IMR-90 (cell line): ENCODE measurements around the gene COL3A1. TPM values are rescaled to one million over a fixed set of nuclear protein-coding genes. Genes with fewer than 3 reads are reported as not detected.
A peak's percentile ranks its signal among the peaks of the same experiment; 100 is the strongest.

ENCODE experiments used
- ATAC-seq: fragments of 200-7000 bp; cut with Tn5 transposase; 2 replicates; pipeline ENCODE4 v1.9.1; 2020; ENCODE audit warnings: low read depth, mild to moderate bottlenecking, moderate library complexity
- BruUV-seq: library from RNA; stranded (reverse); fragments of 400-500 nt; replicated peaks from 2 replicates; lab custom pipeline; 2021; lab: Mats Ljungman, UMichigan
- CTCF ChIA-PET: fragments of 300-600 bp; formaldehyde crosslinking; extraction: SDS; loops from one replicate; lab custom pipeline; 2021; ENCODE audit warnings: antibody characterized with exemption; lab: Yijun Ruan, JAX
- POLR2A ChIA-PET: fragments of 300-600 bp; sonication (Branson Sonifier 250); formaldehyde crosslinking; loops from one replicate; lab custom pipeline; 2022; ENCODE audit warnings: antibody characterized with exemption; ENCODE audit not compliant: unreplicated experiment; lab: Charles Lee
- DNase-seq: peaks from one replicate; pipeline ENCODE4 v3.0.0; 2013
- H2AFZ ChIP-seq: replicated peaks from 2 replicates; pipeline ENCODE3; 2013; ENCODE audit warnings: low read length, mild to moderate bottlenecking; ENCODE audit not compliant: poor library complexity
- H2AK5ac ChIP-seq: 2 replicates; pipeline ENCODE4 v1.6.1; 2013; ENCODE audit warnings: low read depth, low read length, inconsistent platforms
- H2AK9ac ChIP-seq: replicated peaks from 2 replicates; pipeline ENCODE3; 2013; ENCODE audit warnings: mild to moderate bottlenecking, low read depth, low read length, moderate library complexity; ENCODE audit not compliant: poor library complexity
- H2BK120ac ChIP-seq: 2 replicates; pipeline ENCODE4 v1.6.1; 2013; ENCODE audit warnings: low read depth, low read length, inconsistent platforms
- H2BK15ac ChIP-seq: 3 replicates; pipeline ENCODE4 v1.6.1; 2013; ENCODE audit warnings: low read depth, low read length, inconsistent platforms
- H2BK20ac ChIP-seq: 2 replicates; pipeline ENCODE4 v1.6.1; 2013; ENCODE audit warnings: low read depth, mild to moderate bottlenecking, inconsistent platforms, low read length, moderate library complexity
- H2BK5ac ChIP-seq: 2 replicates; pipeline ENCODE4 v1.6.1; 2013; ENCODE audit warnings: mild to moderate bottlenecking, low read depth, low read length, inconsistent platforms; ENCODE audit not compliant: poor library complexity, severe bottlenecking
- H3K14ac ChIP-seq: replicated peaks from 2 replicates; pipeline ENCODE4 v1.6.1; 2013; ENCODE audit warnings: low read depth, low read length, inconsistent platforms
- H3K18ac ChIP-seq: 2 replicates; pipeline ENCODE4 v1.6.1; 2013; ENCODE audit warnings: low read depth, low read length, control low read depth
- H3K23ac ChIP-seq: 2 replicates; pipeline ENCODE4 v1.6.1; 2013; ENCODE audit warnings: low read depth, low read length, inconsistent platforms
- H3K27ac ChIP-seq: 2 replicates; pipeline ENCODE4 v1.5.1; 2013; ENCODE audit warnings: mild to moderate bottlenecking, control low read depth, low read length; ENCODE audit not compliant: insufficient read depth
- H3K27me3 ChIP-seq: 2 replicates; pipeline ENCODE4 v1.6.1; 2013; ENCODE audit warnings: low read length; ENCODE audit not compliant: control insufficient read depth, insufficient read depth
- H3K36me3 ChIP-seq: 2 replicates; pipeline ENCODE4 v1.6.1; 2013; ENCODE audit warnings: low read length, mixed read lengths; ENCODE audit not compliant: control insufficient read depth, insufficient read depth
- H3K4ac ChIP-seq: 2 replicates; pipeline ENCODE4 v1.6.1; 2013; ENCODE audit warnings: low read depth, low read length, inconsistent platforms
- H3K4me1 ChIP-seq: 2 replicates; pipeline ENCODE4 v1.6.1; 2013; ENCODE audit warnings: low read length, mixed read lengths; ENCODE audit not compliant: control insufficient read depth, insufficient read depth
- H3K4me2 ChIP-seq: 2 replicates; pipeline ENCODE4 v1.6.1; 2013; ENCODE audit warnings: low read depth, mild to moderate bottlenecking, control low read depth, low read length, moderate library complexity
- H3K4me3 ChIP-seq: 2 replicates; pipeline ENCODE4 v1.5.1; 2013; ENCODE audit warnings: low read depth, mild to moderate bottlenecking, control low read depth, low read length, moderate library complexity; ENCODE audit not compliant: insufficient read depth
- H3K56ac ChIP-seq: 2 replicates; pipeline ENCODE4 v1.6.1; 2013; ENCODE audit warnings: low read length, inconsistent platforms; ENCODE audit not compliant: insufficient read depth; ENCODE audit errors: extremely low read depth
- H3K79me1 ChIP-seq, 2 experiments: 2 replicates each; pipeline ENCODE4 v1.6.1; 2013; ENCODE audit warnings: low read length in 2 of 2, inconsistent platforms in 1 of 2, low read depth in 1 of 2
- H3K9ac ChIP-seq: 2 replicates; pipeline ENCODE4 v1.6.1; 2013; ENCODE audit warnings: low read depth, low read length, control low read depth
- H3K9me1 ChIP-seq: 2 replicates; pipeline ENCODE4 v1.6.1; 2013; ENCODE audit warnings: low read length, inconsistent platforms; ENCODE audit not compliant: insufficient read depth
- H3K9me3 ChIP-seq: 2 replicates; pipeline ENCODE4 v1.6.1; 2013; ENCODE audit warnings: low read length; ENCODE audit not compliant: control insufficient read depth, insufficient read depth
- H4K20me1 ChIP-seq: 2 replicates; pipeline ENCODE4 v1.6.1; 2013; ENCODE audit warnings: low read length, inconsistent platforms; ENCODE audit not compliant: insufficient read depth
- H4K5ac ChIP-seq: 2 replicates; pipeline ENCODE4 v1.6.1; 2013; ENCODE audit warnings: mild to moderate bottlenecking, low read depth, low read length, control low read depth
- H4K8ac ChIP-seq, 2 experiments: 2 replicates each; pipeline ENCODE4 v1.6.1; 2013; ENCODE audit warnings: low read depth in 2 of 2, low read length in 2 of 2, control low read depth in 1 of 2, inconsistent platforms in 1 of 2
- H4K91ac ChIP-seq: 2 replicates; pipeline ENCODE4 v1.6.1; 2013; ENCODE audit warnings: low read depth, low read length, inconsistent platforms; ENCODE audit not compliant: insufficient read depth
- BHLHE40 ChIP-seq: fragments of 150-350 bp; IDR thresholded peaks from 2 replicates; pipeline ENCODE4 v1.6.1; 2016; ENCODE audit warnings: mild to moderate bottlenecking, low read depth, low read length
- CEBPB ChIP-seq: IDR thresholded peaks from 2 replicates; pipeline ENCODE4 v1.6.1; 2012; ENCODE audit warnings: low read depth, low read length, improper control_type of control experiment
- CTCF ChIP-seq: conservative IDR thresholded peaks from 2 replicates; pipeline ENCODE4 v1.5.1; 2012; ENCODE audit warnings: mild to moderate bottlenecking, low read depth, low read length, improper control_type of control experiment
- ELK1 ChIP-seq: fragments of 150-350 bp; IDR thresholded peaks from 2 replicates; pipeline ENCODE4 v1.6.1; 2016; ENCODE audit warnings: low read depth, mild to moderate bottlenecking, low read length, moderate library complexity, borderline replicate concordance
- FOS ChIP-seq: fragments of 150-350 bp; IDR thresholded peaks from 2 replicates; pipeline ENCODE4 v1.6.1; 2016; ENCODE audit warnings: low read depth, low read length
- MAFK ChIP-seq: IDR thresholded peaks from 2 replicates; pipeline ENCODE4 v1.6.1; 2012; ENCODE audit warnings: low read depth, low read length, improper control_type of control experiment
- MAZ ChIP-seq: IDR thresholded peaks from 2 replicates; pipeline ENCODE4 v1.6.1; 2012; ENCODE audit warnings: low read depth, mild to moderate bottlenecking, low read length, improper control_type of control experiment, moderate library complexity, borderline replicate concordance
- POLR2A ChIP-seq: IDR thresholded peaks from 2 replicates; pipeline ENCODE4 v1.6.1; 2012; ENCODE audit warnings: mild to moderate bottlenecking, low read depth, low read length
- RAD21 ChIP-seq: IDR thresholded peaks from 2 replicates; pipeline ENCODE4 v1.6.1; 2012; ENCODE audit warnings: low read length, improper control_type of control experiment
- RCOR1 ChIP-seq: IDR thresholded peaks from 2 replicates; pipeline ENCODE4 v1.6.1; 2012; ENCODE audit warnings: mild to moderate bottlenecking, low read length, improper control_type of control experiment; ENCODE audit not compliant: insufficient replicate concordance
- RFX5 ChIP-seq: IDR thresholded peaks from 2 replicates; pipeline ENCODE4 v1.8.0; 2012; ENCODE audit warnings: low read depth, mild to moderate bottlenecking, low read length, moderate library complexity
- SMC3 ChIP-seq: fragments of 150-350 bp; IDR thresholded peaks from 2 replicates; pipeline ENCODE4 v1.6.1; 2016; ENCODE audit warnings: low read depth, mild to moderate bottlenecking, antibody characterized with exemption, low read length, moderate library complexity
- USF2 ChIP-seq: fragments of 150-350 bp; IDR thresholded peaks from 2 replicates; pipeline ENCODE4 v1.6.1; 2017; ENCODE audit warnings: mild to moderate bottlenecking, antibody characterized with exemption, low read length, low read depth
- dilution Hi-C: fragments of 300-500 bp; cut with HindIII; formaldehyde crosslinking; loops from one replicate; pipeline ENCODE4 v1.14.3; 2018; ENCODE audit warnings: low sequenced_read_pairs; ENCODE audit not compliant: unreplicated experiment
- in situ Hi-C: fragments of 300-500 bp; cut with MboI; formaldehyde crosslinking; loops from 3 replicates; pipeline ENCODE4 v1.14.3; 2019; ENCODE audit warnings: low sequenced_read_pairs, inconsistent platforms, mixed read lengths
- intact Hi-C: fragments of 100-400 bp; cut with micrococcal nuclease; formaldehyde crosslinking; loops from 2 replicates; pipeline ENCODE4 v1.10.0; 2022
- polyA plus RNA-seq, 3 experiments: library from polyadenylated mRNA; depleted of rRNA; stranded (reverse); fragments of >200 nt; gene quantifications; 2 replicates each; pipeline ENCODE4 v1.2.3, GENCODE V29; 2012; ENCODE audit warnings: low replicate concordance in 1 of 3
- total RNA-seq: library from RNA; depleted of rRNA; stranded (reverse); fragments of >200 nt; gene quantifications from 2 replicates; pipeline ENCODE4 v1.2.3, GENCODE V29; 2012

The COL3A1 gene
- total and polyA plus RNA-seq, 2 of the 4 experiments (the other 2 are of a cell fraction), result 402 to 408 TPM

GRCh38 chr2:189016311-189016861 is 42.2 kb downstream of the COL3A1 start:
- POLR2A ChIA-PET, result no interaction called here
- Histone ChIP-seq H2BK5ac (peak overlapping the region; percentile 79), H2BK20ac (peak overlapping the region; percentile 33; the same call in 1 of the 2 replicates), H2AK9ac (no peak overlapping the region), H2BK15ac (peak overlapping the region; percentile 65; the same call in 1 of the 3 replicates), H3K4me1 (peaks cover 11% of the 10 kb centered on the region), H3K4me3 (no peak overlapping the region), H3K9me1 (peaks cover 2% of the 10 kb centered on the region; the same call in 1 of the 2 replicates), H4K8ac (0 out of 4 replicates have a peak overlapping the region, but pooled peaks of 1 of the 2 experiments have one; percentile 6), H3K14ac (no peak overlapping the region; the same call in 1 of the 2 replicates), H3K4ac (peak overlapping the region; percentile 32; the same call in 1 of the 2 replicates), H3K18ac (peak overlapping the region; percentile 24; the same call in 1 of the 2 replicates), H2AK5ac (no peak overlapping the region), H2AFZ (no peak overlapping the region), H4K20me1 (no peaks in the 10 kb centered on the region), H4K91ac (no peak overlapping the region), H3K27ac (no peak overlapping the region), H3K9ac (no peak overlapping the region), H3K36me3 (peaks cover 9% of the 10 kb centered on the region), H3K56ac (no peak overlapping the region), H3K27me3 (no peaks in the 10 kb centered on the region), H3K23ac (no peak overlapping the region; the same call in 1 of the 2 replicates), H3K9me3 (no peaks in the 10 kb centered on the region), H2BK120ac (peak overlapping the region; percentile 47; the same call in 1 of the 2 replicates), H3K4me2 (no peak overlapping the region), H3K79me1 (no peaks in the 10 kb centered on the region; a peak in 1 of 4 replicates), H4K5ac (no peak overlapping the region)
- TF ChIP-seq MAFK (no peak), SMC3 (no peak), RFX5 (no peak), USF2 (no peak), ELK1 (no peak), FOS (no peak), CTCF (no peak), RCOR1 (no peak), POLR2A (no peak), MAZ (no peak), BHLHE40 (no peak), RAD21 (no peak), CEBPB (no peak)
- DNase-seq (no peak), ATAC-seq (no peak)
- intact Hi-C loops (loop anchor here (5.0 kb wide), 2 partner anchors 331 to 396 kb away; no protein-coding TSS in a partner anchor), in situ Hi-C loops (no loop called here), dilution Hi-C loops (no loop called here)
- CTCF ChIA-PET, result no interaction called here
- no TSS peak for BruUV-seq
